ENCODE results near the gene SLC22A5. TPM values are rescaled to one million over a fixed set of nuclear protein-coding genes. Genes with fewer than 3 reads are reported as not detected.

The SLC22A5 gene
- total RNA-seq, 2 experiments from 2014 or later, result 0.36 to 0.88 TPM

- Histone ChIP-seq H2AFZ (ENCODE audit: low read length) (no peak overlapping the region), H3K4me3 (ENCODE audit: low read depth, low read length, poor library complexity, severe bottlenecking) (no peak overlapping the region), H3K4me1 (ENCODE audit: insufficient read depth, low read length, poor library complexity, severe bottlenecking) (peaks cover 71% of the 10 kb centered on the region), H3K36me3 (ENCODE audit: insufficient read depth, low read length) (peaks cover 6% of the 10 kb centered on the region; the same call in 1 of the 2 replicates), H3K9me2 (ENCODE audit: insufficient read depth, low read length) (no peaks in the 10 kb centered on the region), H3K9me3 (ENCODE audit: low read length) (no peaks in the 10 kb centered on the region), H3K79me2 (ENCODE audit: insufficient read depth, low read depth, low read length) (no peaks in the 10 kb centered on the region; the same call in 1 of the 2 replicates), H3K4me2 (ENCODE audit: low read length) (no peak overlapping the region), H3K27ac (ENCODE audit: low read depth, low read length, poor library complexity, severe bottlenecking) (no peak overlapping the region), H4K20me1 (ENCODE audit: insufficient read depth, low read length) (no peaks in the 10 kb centered on the region)
- DNase-seq (ENCODE audit: low spot score), result no peak
- ChIA-PET POLR2A (interaction anchor here (0.9 to 7.2 kb wide), 5 partner anchors 17 to 60 kb away, joined by 3 to 49 read pairs (median 4); partner anchors contain the start of gene IRF1), CTCF (ENCODE audit: unreplicated experiment) (interaction anchor here (0.9 to 1.7 kb wide), 2 partner anchors 9 to 27 kb away, joined by 3 to 4 read pairs; no protein-coding TSS in a partner anchor)
- intact Hi-C loops (cut with micrococcal nuclease; ENCODE audit: unreplicated experiment), result no loop called here
- BruUV-seq (replicated peaks), result no TSS peak
- TF ChIP-seq EZH2phosphoT487 (IDR thresholded peaks at IDR 0.05; ENCODE audit: borderline replicate concordance, low read depth, low read length) (no peak), CTCF (conservative IDR thresholded peaks at IDR 0.05; ENCODE audit: low read length) (no peak)
Measured at GRCh38 chr5:132429463-132430440, 60.2 kb downstream of the SLC22A5 start.

- ChIA-PET CTCF (ENCODE audit: unreplicated experiment) (interaction anchor here (0.9 to 1.7 kb wide), 2 partner anchors 10 to 26 kb away, joined by 3 to 4 read pairs; no protein-coding TSS in a partner anchor), POLR2A (interaction anchor here (0.9 to 2.3 kb wide), 5 partner anchors 8 to 36 kb away, joined by 4 to 8 read pairs (median 4); no protein-coding TSS in a partner anchor)
- no peaks in the 10 kb centered on the region for H3K9me2 ChIP-seq (ENCODE audit: insufficient read depth, low read length)
- H3K9me3 ChIP-seq (ENCODE audit: low read length), result no peaks in the 10 kb centered on the region
- no peak overlapping the region for H3K4me3 ChIP-seq (ENCODE audit: low read depth, low read length, poor library complexity, severe bottlenecking)
- no peaks in the 10 kb centered on the region for H4K20me1 ChIP-seq (ENCODE audit: insufficient read depth, low read length)
- DNase-seq (ENCODE audit: low spot score), result no peak
- intact Hi-C loops (cut with micrococcal nuclease; ENCODE audit: unreplicated experiment), result no loop called here
- no peak overlapping the region for H3K27ac ChIP-seq (ENCODE audit: low read depth, low read length, poor library complexity, severe bottlenecking)
- H3K79me2 ChIP-seq (ENCODE audit: insufficient read depth, low read depth, low read length), result no peaks in the 10 kb centered on the region; the same call in 1 of the 2 replicates
- BruUV-seq (replicated peaks), result no TSS peak
- no peak overlapping the region for H3K4me2 ChIP-seq (ENCODE audit: low read length)
- no peak for TF ChIP-seq CTCF (conservative IDR thresholded peaks at IDR 0.05; ENCODE audit: low read length)
- no peak for TF ChIP-seq EZH2phosphoT487 (IDR thresholded peaks at IDR 0.05; ENCODE audit: borderline replicate concordance, low read depth, low read length)
- H3K4me1 ChIP-seq (ENCODE audit: insufficient read depth, low read length, poor library complexity, severe bottlenecking), result peaks cover 62% of the 10 kb centered on the region
- H3K36me3 ChIP-seq (ENCODE audit: insufficient read depth, low read length), result peaks cover 6% of the 10 kb centered on the region; the same call in 1 of the 2 replicates
- no peak overlapping the region for H2AFZ ChIP-seq (ENCODE audit: low read length)
Measured at GRCh38 chr5:132430746-132431145, 61.2 kb downstream of the SLC22A5 start.

Measured in OCI-LY7 (cell line).